DND-41 (cell line): ENCODE results near the gene COL6A3.
A peak's percentile ranks its signal among the peaks of the same experiment; 100 is the strongest.

Source experiments
- ATAC-seq: fragments of 200-7000 bp; cut with Tn5 transposase; 3 replicates; pipeline ENCODE4 v1.9.1; 2021; ENCODE audit warnings: low read depth; ENCODE audit not compliant: insufficient read depth
- DNase-seq: peaks from one replicate; pipeline ENCODE4 v3.0.0-alpha.2; 2020
- H2AFZ ChIP-seq: 2 replicates; pipeline ENCODE4 v1.6.0; 2012; ENCODE audit warnings: low read depth, low read length
- H3K27ac ChIP-seq: 2 replicates; pipeline ENCODE4 v1.5.1; 2012; ENCODE audit warnings: low read length, inconsistent platforms
- H3K27me3 ChIP-seq: fragments of 200-600 bp; sonication (generic); 2 replicates; pipeline ENCODE4 v1.6.0; 2012; ENCODE audit warnings: low read length, mild to moderate bottlenecking, inconsistent platforms; ENCODE audit not compliant: insufficient read depth, poor library complexity
- H3K36me3 ChIP-seq: 2 replicates; pipeline ENCODE4 v1.5.1; 2012; ENCODE audit warnings: low read length, inconsistent platforms; ENCODE audit not compliant: insufficient read depth
- H3K4me1 ChIP-seq: 2 replicates; pipeline ENCODE4 v1.5.1; 2012; ENCODE audit warnings: mild to moderate bottlenecking, low read length; ENCODE audit not compliant: insufficient read depth
- H3K4me2 ChIP-seq: 2 replicates; pipeline ENCODE4 v1.6.0; 2012; ENCODE audit warnings: mild to moderate bottlenecking, moderate library complexity, low read length, inconsistent platforms; ENCODE audit not compliant: insufficient read depth
- H3K4me3 ChIP-seq, 2 experiments: fragments of 200-600 bp in 1 of 2; shearing (Covaris generic) in 1 of 2; 2 replicates each; pipeline ENCODE4 v1.5.1; 2012 to 2016; ENCODE audit warnings: inconsistent platforms in 2 of 2, low read length in 2 of 2, mild to moderate bottlenecking in 2 of 2, low read depth in 1 of 2, moderate library complexity in 1 of 2
- H3K79me2 ChIP-seq: 2 replicates; pipeline ENCODE4 v1.6.0; 2012; ENCODE audit warnings: low read length, inconsistent platforms; ENCODE audit not compliant: insufficient read depth
- H3K9ac ChIP-seq: 2 replicates; pipeline ENCODE4 v1.6.0; 2012; ENCODE audit warnings: low read depth, mild to moderate bottlenecking, inconsistent platforms, low read length, moderate library complexity
- H3K9me3 ChIP-seq: 2 replicates; pipeline ENCODE4 v1.5.1; 2012; ENCODE audit warnings: low read length, moderate library complexity, mild to moderate bottlenecking, inconsistent platforms; ENCODE audit not compliant: insufficient read depth, severe bottlenecking
- H4K20me1 ChIP-seq: 2 replicates; pipeline ENCODE4 v1.6.0; 2012; ENCODE audit warnings: low read length; ENCODE audit not compliant: insufficient read depth
- CTCF ChIP-seq: IDR thresholded peaks from 2 replicates; pipeline ENCODE4 v1.5.1; 2012; ENCODE audit warnings: borderline replicate concordance, low read length, moderate library complexity, mild to moderate bottlenecking; ENCODE audit not compliant: poor library complexity, severe bottlenecking; ENCODE audit errors: extremely low read depth
- EZH2 ChIP-seq: IDR thresholded peaks from 3 replicates; pipeline ENCODE4 v1.6.1; 2012; ENCODE audit warnings: borderline replicate concordance, low read depth, mild to moderate bottlenecking, moderate library complexity, low read length, inconsistent platforms; ENCODE audit not compliant: severe bottlenecking

COL6A3 gene

GRCh38 chr2:237298151-237299118, 115.5 kb downstream of the COL6A3 start:
- no peak for DNase-seq
- Histone ChIP-seq H2AFZ (no peak overlapping the region), H3K9ac (no peak overlapping the region), H3K4me1 (no peaks in the 10 kb centered on the region), H3K4me3 (no peak overlapping the region), H3K36me3 (no peaks in the 10 kb centered on the region), H3K9me3 (no peaks in the 10 kb centered on the region), H3K79me2 (no peaks in the 10 kb centered on the region), H3K27me3 (peaks cover 4% of the 10 kb centered on the region), H4K20me1 (no peaks in the 10 kb centered on the region), H3K4me2 (no peak overlapping the region), H3K27ac (no peak overlapping the region)
- no peak for ATAC-seq
- no peak for TF ChIP-seq EZH2
- TF ChIP-seq CTCF = no peak

GRCh38 chr2:237297421-237298150, 116.4 kb downstream of the COL6A3 start:
- peak; percentile 5 for DNase-seq
- no peak for ATAC-seq
- no peak overlapping the region for H2AFZ ChIP-seq
- H3K79me2 ChIP-seq = no peaks in the 10 kb centered on the region
- no peak overlapping the region for H3K27ac ChIP-seq
- H3K27me3 ChIP-seq = peaks cover 4% of the 10 kb centered on the region
- no peak overlapping the region for H3K4me3 ChIP-seq
- H3K4me2 ChIP-seq = no peak overlapping the region
- no peaks in the 10 kb centered on the region for H3K4me1 ChIP-seq
- no peaks in the 10 kb centered on the region for H4K20me1 ChIP-seq
- no peaks in the 10 kb centered on the region for H3K9me3 ChIP-seq
- H3K36me3 ChIP-seq = no peaks in the 10 kb centered on the region
- H3K9ac ChIP-seq = no peak overlapping the region
- TF ChIP-seq CTCF (no peak), EZH2 (no peak)

- H2AFZ ChIP-seq = no peak overlapping the region
- no peak overlapping the region for H3K27ac ChIP-seq
- H3K4me1 ChIP-seq = no peaks in the 10 kb centered on the region
- H3K4me3 ChIP-seq = no peak overlapping the region
- H3K36me3 ChIP-seq = no peaks in the 10 kb centered on the region
- ATAC-seq (no peak), DNase-seq (no peak)
- H3K9ac ChIP-seq = no peak overlapping the region
- H3K9me3 ChIP-seq = no peaks in the 10 kb centered on the region
- TF ChIP-seq EZH2 = no peak
- TF ChIP-seq CTCF = no peak
- no peaks in the 10 kb centered on the region for H4K20me1 ChIP-seq
- H3K27me3 ChIP-seq = peaks cover 4% of the 10 kb centered on the region
- no peak overlapping the region for H3K4me2 ChIP-seq
- no peaks in the 10 kb centered on the region for H3K79me2 ChIP-seq
These were observed 117.2 kb downstream of the COL6A3 start for GRCh38 chr2:237296756-237297155.
